HCT116 (cell line): ENCODE data around the gene MTG1. TPM values are rescaled to one million over a fixed set of nuclear protein-coding genes. Genes with fewer than 3 reads are reported as not detected.

Source experiments
- ATAC-seq: fragments of 200-7000 bp; cut with Tn5 transposase; 2 replicates; pipeline ENCODE4 v1.9.1; 2020; ENCODE audit warnings: mild to moderate bottlenecking, moderate library complexity
- BruUV-seq: library from RNA; stranded (reverse); fragments of 400-500 nt; replicated peaks from 2 replicates; lab custom pipeline; 2021; lab: Mats Ljungman, UMichigan
- CTCF ChIA-PET: fragments of 300-600 bp; sonication (Branson Sonifier 250); formaldehyde crosslinking; loops from one replicate; lab custom pipeline; 2021; ENCODE audit warnings: antibody characterized with exemption; lab: Charles Lee
- POLR2A ChIA-PET: fragments of 300-600, 350-600 bp; sonication (Branson Sonifier 250); formaldehyde crosslinking; loops from one replicate; lab custom pipeline; 2021; ENCODE audit warnings: antibody characterized with exemption; lab: Charles Lee
- RAD21 ChIA-PET, 2 experiments: fragments of 300-600 bp; sonication (Branson Sonifier 250); formaldehyde crosslinking; loops; one replicate each; lab custom pipeline; 2023; ENCODE audit warnings: low total read pairs in 2 of 2; ENCODE audit not compliant: uncharacterized antibody in 2 of 2, unreplicated experiment in 2 of 2, low non-redundant PET in 1 of 2; lab: Charles Lee
- DNase-seq: peaks from one replicate; pipeline ENCODE4 v3.0.0-alpha.2; 2010; ENCODE audit warnings: low read depth, low spot score
- H2AFZ ChIP-seq: fragments of 200-600 bp; shearing (Covaris generic), sonication (generic); 2 replicates; pipeline ENCODE4 v1.6.1; 2017; ENCODE audit warnings: low read depth, mixed run types, mixed read lengths, antibody characterized with exemption, low read length; ENCODE audit not compliant: poor library complexity, severe bottlenecking
- H3K27ac ChIP-seq: 2 replicates; pipeline ENCODE4 v1.5.1; 2012; ENCODE audit warnings: low read depth, low read length
- H3K27me3 ChIP-seq: fragments of 200-600 bp; sonication (generic); 2 replicates; pipeline ENCODE4 v1.6.1; 2016; ENCODE audit warnings: mixed run types, low read length, mixed read lengths; ENCODE audit not compliant: insufficient read depth
- H3K36me3 ChIP-seq, 2 experiments: fragments of 200-500 bp in 1 of 2; fragments of 200-600 bp in 1 of 2; sonication (Bioruptor generic) in 1 of 2; sonication (generic) in 1 of 2; 2 replicates each; pipeline versions ENCODE4 v1.5.1 to v1.6.1; 2014 to 2016; ENCODE audit warnings: low read length in 2 of 2, inconsistent platforms in 1 of 2, mixed read lengths in 1 of 2, mixed run types in 1 of 2; ENCODE audit not compliant: insufficient read depth in 2 of 2, control insufficient read depth in 1 of 2
- H3K4me1 ChIP-seq, 2 experiments: fragments of 200-600 bp in 1 of 2; sonication (generic) in 1 of 2; 2 replicates each; pipeline versions ENCODE4 v1.5.1 to v1.6.1; 2012 to 2017; ENCODE audit warnings: low read length in 2 of 2, inconsistent platforms in 1 of 2, mild to moderate bottlenecking in 1 of 2, mixed read lengths in 1 of 2, mixed run types in 1 of 2, moderate library complexity in 1 of 2; ENCODE audit not compliant: insufficient read depth in 2 of 2, control insufficient read depth in 1 of 2
- H3K4me2 ChIP-seq: fragments of 200-600 bp; sonication (generic); 2 replicates; pipeline ENCODE4 v1.6.1; 2017; ENCODE audit warnings: mixed run types, low read length, mixed read lengths
- H3K4me3 ChIP-seq, 2 experiments: fragments of 200-600 bp in 1 of 2; sonication (generic) in 1 of 2; replicated peaks in 1 of 2; 2 replicates each; pipeline ENCODE4 v1.5.1; 2011 to 2016; ENCODE audit warnings: low read length in 2 of 2, control low read depth in 1 of 2, low read depth in 1 of 2, mild to moderate bottlenecking in 1 of 2, mixed read lengths in 1 of 2, mixed run types in 1 of 2
- H3K79me2 ChIP-seq: fragments of 200-600 bp; sonication (generic); 2 replicates; pipeline ENCODE4 v1.6.1; 2017; ENCODE audit warnings: mild to moderate bottlenecking, mixed run types, low read length, moderate library complexity, mixed read lengths; ENCODE audit not compliant: insufficient read depth
- H3K9ac ChIP-seq: fragments of 200-600 bp; sonication (generic); 2 replicates; pipeline ENCODE4 v1.6.1; 2016; ENCODE audit warnings: low read length, mixed read lengths
- H3K9me2 ChIP-seq: fragments of 200-600 bp; sonication (generic), shearing (Covaris generic); 2 replicates; pipeline ENCODE4 v1.6.1; 2017; ENCODE audit warnings: mixed run types, mild to moderate bottlenecking, moderate library complexity; ENCODE audit not compliant: insufficient read depth
- H3K9me3 ChIP-seq, 2 experiments: fragments of 200-500 bp in 1 of 2; fragments of 200-600 bp in 1 of 2; sonication (Bioruptor generic) in 1 of 2; sonication (generic) in 1 of 2; 2 replicates each; pipeline ENCODE4 v1.6.1; 2014 to 2017; ENCODE audit warnings: low read length in 2 of 2, mixed read lengths in 2 of 2, inconsistent platforms in 1 of 2, low read depth in 1 of 2, mild to moderate bottlenecking in 1 of 2, mixed run types in 1 of 2, moderate library complexity in 1 of 2; ENCODE audit not compliant: control insufficient read depth in 1 of 2, insufficient read depth in 1 of 2
- H4K20me1 ChIP-seq: fragments of 200-600 bp; sonication (generic), shearing (Covaris generic); 2 replicates; pipeline ENCODE4 v1.6.1; 2017; ENCODE audit warnings: mixed run types, mild to moderate bottlenecking, moderate library complexity; ENCODE audit not compliant: insufficient read depth
- CBX3 ChIP-seq: IDR thresholded peaks from 2 replicates; pipeline ENCODE4 v1.6.1; 2012; ENCODE audit warnings: low read depth
- CEBPB ChIP-seq: IDR thresholded peaks from 2 replicates; pipeline ENCODE4 v1.6.1; 2012; ENCODE audit warnings: low read depth
- EZH2 ChIP-seq: fragments of 200-600 bp; sonication (generic); IDR thresholded peaks from 2 replicates; pipeline ENCODE4 v1.6.1; 2017; ENCODE audit warnings: antibody characterized with exemption, mixed run types
- POLR2AphosphoS5 ChIP-seq: IDR thresholded peaks from 2 replicates; pipeline ENCODE4 v1.6.1; 2011; ENCODE audit warnings: mild to moderate bottlenecking, low read depth, low read length, moderate library complexity
- RAD21 ChIP-seq: IDR thresholded peaks from 2 replicates; pipeline ENCODE4 v1.6.1; 2012; ENCODE audit warnings: low read depth, mild to moderate bottlenecking
- SIN3A ChIP-seq: IDR thresholded peaks from 2 replicates; pipeline ENCODE4 v1.6.1; 2012; ENCODE audit warnings: low read depth
- YY1 ChIP-seq: IDR thresholded peaks from 2 replicates; pipeline ENCODE4 v1.6.1; 2011; ENCODE audit warnings: low read length, low read depth, moderate library complexity, mild to moderate bottlenecking; ENCODE audit not compliant: insufficient replicate concordance; ENCODE audit errors: extremely low read depth
- intact Hi-C: fragments of 100-400 bp; cut with micrococcal nuclease; formaldehyde crosslinking; loops from 2 replicates; pipeline ENCODE4 v1.10.0; 2022
- total RNA-seq: library from RNA; stranded (reverse); gene quantifications from one replicate; pipeline ENCODE4 v1.2.1, GENCODE V29; 2021; ENCODE audit not compliant: unreplicated experiment
- TF ChIP-seq, protein P1 (sequence below), 3 experiments: fragments of 200-600 bp in 1 of 3; sonication (generic) in 1 of 3; IDR thresholded peaks in 2 of 3; conservative IDR thresholded peaks in 1 of 3; 2 replicates each; pipeline ENCODE4 v1.5.1; 2012 to 2017; ENCODE audit warnings: low read depth in 2 of 3, low read length in 2 of 3, antibody characterized with exemption in 1 of 3, borderline replicate concordance in 1 of 3, control low read depth in 1 of 3, mild to moderate bottlenecking in 1 of 3, mixed read lengths in 1 of 3, mixed run types in 1 of 3, moderate library complexity in 1 of 3; ENCODE audit not compliant: insufficient read depth in 1 of 3
- TF ChIP-seq, protein P2 (sequence below): IDR thresholded peaks from 2 replicates; pipeline ENCODE4 v1.6.1; 2012; ENCODE audit warnings: low read depth
- TF ChIP-seq, protein P3 (sequence below): IDR thresholded peaks from 2 replicates; pipeline ENCODE4 v1.6.1; 2011; ENCODE audit warnings: mild to moderate bottlenecking, low read length, moderate library complexity; ENCODE audit not compliant: insufficient replicate concordance; ENCODE audit errors: extremely low read depth
- TF ChIP-seq, protein P4 (sequence below): IDR thresholded peaks from 2 replicates; pipeline ENCODE4 v1.6.1; 2012
- TF ChIP-seq, protein P5 (sequence below): IDR thresholded peaks from 2 replicates; pipeline ENCODE4 v1.6.1; 2012

Gene MTG1
- total RNA-seq, 1 experiment from 2014 or later: 23.1 TPM

DNA sequence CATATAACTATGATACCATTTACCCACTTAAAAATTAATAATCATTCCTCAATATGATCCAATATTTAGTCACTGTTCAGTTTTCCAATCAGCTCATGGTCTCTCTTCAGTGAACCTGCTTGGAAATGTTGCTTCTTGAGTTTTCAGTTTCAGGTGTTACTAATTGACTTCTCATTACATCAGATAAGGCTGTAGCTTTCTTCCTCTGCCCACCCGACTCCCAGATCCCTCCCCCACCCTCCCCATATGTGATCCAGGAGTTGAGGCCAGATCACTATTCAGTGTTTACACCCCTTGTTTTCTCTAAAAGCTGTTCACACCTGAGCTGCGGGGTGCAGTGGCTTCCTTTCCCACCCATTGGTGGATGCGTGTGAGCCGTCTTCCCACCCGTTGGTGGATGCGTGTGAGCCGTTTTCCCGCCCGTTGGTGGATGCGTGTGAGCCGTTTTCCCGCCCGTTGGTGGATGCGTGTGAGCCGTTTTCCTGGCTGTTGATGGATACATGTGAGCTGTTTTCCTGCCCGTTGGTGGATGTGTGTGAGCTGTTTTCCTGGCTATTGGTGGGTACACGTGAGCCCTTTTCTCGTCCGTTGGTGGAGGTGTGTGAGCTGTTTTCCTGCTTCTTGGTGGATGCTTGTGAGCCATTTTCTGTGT lies 3.2 kb upstream of the MTG1 start:
- H3K4me2 ChIP-seq: peak overlapping the region; percentile 39; the same call in 1 of the 2 replicates
- H2AFZ ChIP-seq: no peak overlapping the region
- H3K9me3 ChIP-seq: no peaks in the 10 kb centered on the region
- H3K4me1 ChIP-seq: peaks cover 2 to 11% of the 10 kb centered on the region in 2 experiments
- H3K9me2 ChIP-seq: no peaks in the 10 kb centered on the region
- no TSS peak for BruUV-seq
- no peaks in the 10 kb centered on the region for H4K20me1 ChIP-seq
- TF ChIP-seq SIN3A (no peak), YY1 (no peak), CEBPB (no peak), RAD21 (no peak), EZH2 (no peak), CBX3 (no peak), POLR2AphosphoS5 (no peak)
- TF ChIP-seq, protein P1, sequence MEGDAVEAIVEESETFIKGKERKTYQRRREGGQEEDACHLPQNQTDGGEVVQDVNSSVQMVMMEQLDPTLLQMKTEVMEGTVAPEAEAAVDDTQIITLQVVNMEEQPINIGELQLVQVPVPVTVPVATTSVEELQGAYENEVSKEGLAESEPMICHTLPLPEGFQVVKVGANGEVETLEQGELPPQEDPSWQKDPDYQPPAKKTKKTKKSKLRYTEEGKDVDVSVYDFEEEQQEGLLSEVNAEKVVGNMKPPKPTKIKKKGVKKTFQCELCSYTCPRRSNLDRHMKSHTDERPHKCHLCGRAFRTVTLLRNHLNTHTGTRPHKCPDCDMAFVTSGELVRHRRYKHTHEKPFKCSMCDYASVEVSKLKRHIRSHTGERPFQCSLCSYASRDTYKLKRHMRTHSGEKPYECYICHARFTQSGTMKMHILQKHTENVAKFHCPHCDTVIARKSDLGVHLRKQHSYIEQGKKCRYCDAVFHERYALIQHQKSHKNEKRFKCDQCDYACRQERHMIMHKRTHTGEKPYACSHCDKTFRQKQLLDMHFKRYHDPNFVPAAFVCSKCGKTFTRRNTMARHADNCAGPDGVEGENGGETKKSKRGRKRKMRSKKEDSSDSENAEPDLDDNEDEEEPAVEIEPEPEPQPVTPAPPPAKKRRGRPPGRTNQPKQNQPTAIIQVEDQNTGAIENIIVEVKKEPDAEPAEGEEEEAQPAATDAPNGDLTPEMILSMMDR (IDR thresholded peaks at IDR 0.05 in 2 of 3, conservative IDR thresholded peaks at IDR 0.05 in 1 of 3; ENCODE audit: borderline replicate concordance in 1 of 3, insufficient read depth in 1 of 3, low read depth in 2 of 3, low read length in 2 of 3): no peak
- TF ChIP-seq, protein P2, sequence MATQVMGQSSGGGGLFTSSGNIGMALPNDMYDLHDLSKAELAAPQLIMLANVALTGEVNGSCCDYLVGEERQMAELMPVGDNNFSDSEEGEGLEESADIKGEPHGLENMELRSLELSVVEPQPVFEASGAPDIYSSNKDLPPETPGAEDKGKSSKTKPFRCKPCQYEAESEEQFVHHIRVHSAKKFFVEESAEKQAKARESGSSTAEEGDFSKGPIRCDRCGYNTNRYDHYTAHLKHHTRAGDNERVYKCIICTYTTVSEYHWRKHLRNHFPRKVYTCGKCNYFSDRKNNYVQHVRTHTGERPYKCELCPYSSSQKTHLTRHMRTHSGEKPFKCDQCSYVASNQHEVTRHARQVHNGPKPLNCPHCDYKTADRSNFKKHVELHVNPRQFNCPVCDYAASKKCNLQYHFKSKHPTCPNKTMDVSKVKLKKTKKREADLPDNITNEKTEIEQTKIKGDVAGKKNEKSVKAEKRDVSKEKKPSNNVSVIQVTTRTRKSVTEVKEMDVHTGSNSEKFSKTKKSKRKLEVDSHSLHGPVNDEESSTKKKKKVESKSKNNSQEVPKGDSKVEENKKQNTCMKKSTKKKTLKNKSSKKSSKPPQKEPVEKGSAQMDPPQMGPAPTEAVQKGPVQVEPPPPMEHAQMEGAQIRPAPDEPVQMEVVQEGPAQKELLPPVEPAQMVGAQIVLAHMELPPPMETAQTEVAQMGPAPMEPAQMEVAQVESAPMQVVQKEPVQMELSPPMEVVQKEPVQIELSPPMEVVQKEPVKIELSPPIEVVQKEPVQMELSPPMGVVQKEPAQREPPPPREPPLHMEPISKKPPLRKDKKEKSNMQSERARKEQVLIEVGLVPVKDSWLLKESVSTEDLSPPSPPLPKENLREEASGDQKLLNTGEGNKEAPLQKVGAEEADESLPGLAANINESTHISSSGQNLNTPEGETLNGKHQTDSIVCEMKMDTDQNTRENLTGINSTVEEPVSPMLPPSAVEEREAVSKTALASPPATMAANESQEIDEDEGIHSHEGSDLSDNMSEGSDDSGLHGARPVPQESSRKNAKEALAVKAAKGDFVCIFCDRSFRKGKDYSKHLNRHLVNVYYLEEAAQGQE: no peak
- TF ChIP-seq, protein P3, sequence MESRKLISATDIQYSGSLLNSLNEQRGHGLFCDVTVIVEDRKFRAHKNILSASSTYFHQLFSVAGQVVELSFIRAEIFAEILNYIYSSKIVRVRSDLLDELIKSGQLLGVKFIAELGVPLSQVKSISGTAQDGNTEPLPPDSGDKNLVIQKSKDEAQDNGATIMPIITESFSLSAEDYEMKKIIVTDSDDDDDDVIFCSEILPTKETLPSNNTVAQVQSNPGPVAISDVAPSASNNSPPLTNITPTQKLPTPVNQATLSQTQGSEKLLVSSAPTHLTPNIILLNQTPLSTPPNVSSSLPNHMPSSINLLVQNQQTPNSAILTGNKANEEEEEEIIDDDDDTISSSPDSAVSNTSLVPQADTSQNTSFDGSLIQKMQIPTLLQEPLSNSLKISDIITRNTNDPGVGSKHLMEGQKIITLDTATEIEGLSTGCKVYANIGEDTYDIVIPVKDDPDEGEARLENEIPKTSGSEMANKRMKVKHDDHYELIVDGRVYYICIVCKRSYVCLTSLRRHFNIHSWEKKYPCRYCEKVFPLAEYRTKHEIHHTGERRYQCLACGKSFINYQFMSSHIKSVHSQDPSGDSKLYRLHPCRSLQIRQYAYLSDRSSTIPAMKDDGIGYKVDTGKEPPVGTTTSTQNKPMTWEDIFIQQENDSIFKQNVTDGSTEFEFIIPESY: no peak
- TF ChIP-seq, protein P4, sequence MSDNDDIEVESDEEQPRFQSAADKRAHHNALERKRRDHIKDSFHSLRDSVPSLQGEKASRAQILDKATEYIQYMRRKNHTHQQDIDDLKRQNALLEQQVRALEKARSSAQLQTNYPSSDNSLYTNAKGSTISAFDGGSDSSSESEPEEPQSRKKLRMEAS: no peak
- TF ChIP-seq, protein P5, sequence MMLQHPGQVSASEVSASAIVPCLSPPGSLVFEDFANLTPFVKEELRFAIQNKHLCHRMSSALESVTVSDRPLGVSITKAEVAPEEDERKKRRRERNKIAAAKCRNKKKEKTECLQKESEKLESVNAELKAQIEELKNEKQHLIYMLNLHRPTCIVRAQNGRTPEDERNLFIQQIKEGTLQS: no peak
- POLR2A ChIA-PET: no interaction called here
- RAD21 ChIA-PET: no interaction called here
- H3K27ac ChIP-seq: no peak overlapping the region
- no peak overlapping the region for H3K4me3 ChIP-seq
- peaks cover 15% of the 10 kb centered on the region for H3K79me2 ChIP-seq
- CTCF ChIA-PET: no interaction called here
- H3K36me3 ChIP-seq: 0 out of 4 replicates have a peak, but pooled peaks cover 0 to under 1% of the 10 kb centered on the region in 2 experiments
- intact Hi-C loops: no loop called here
- H3K27me3 ChIP-seq: no peaks in the 10 kb centered on the region
- DNase-seq (no peak), ATAC-seq (no peak)
- H3K9ac ChIP-seq: no peak overlapping the region
